DMS53 treated with DMSO at 0.1 percent for 48 hours (cell line): ENCODE results near the gene RASL12.

Experiments
- DNase-seq: peaks from one replicate; lab custom pipeline; 2025; ENCODE audit not compliant: unreplicated experiment; lab: John Stamatoyannopoulos, UW

The RASL12 gene

GRCh38 chr15:65057549-65057940 lies 10.2 kb downstream of the RASL12 start:
- no peak for DNase-seq

GRCh38 chr15:65056868-65057548 lies 10.8 kb downstream of the RASL12 start:
- DNase-seq: peak; percentile 8

GRCh38 chr15:65056106-65056505 lies 11.7 kb downstream of the RASL12 start:
- no peak for DNase-seq

- no peak for DNase-seq
Measured at GRCh38 chr15:65055201-65055870, 12.5 kb downstream of the RASL12 start.

- DNase-seq: peak; percentile 39
Measured at GRCh38 chr15:65054333-65055200, 13.2 kb downstream of the RASL12 start.

- DNase-seq: no peak
Measured at GRCh38 chr15:65052956-65053355, 14.8 kb downstream of the RASL12 start.

- no peak for DNase-seq
Measured at GRCh38 chr15:65051266-65051665, 16.5 kb downstream of the RASL12 start.

GRCh38 chr15:65050270-65050669 lies 17.5 kb downstream of the RASL12 start:
- DNase-seq: no peak

- DNase-seq: peak; percentile 84
Measured at GRCh38 chr15:65049418-65049840, 18.4 kb downstream of the RASL12 start.

- DNase-seq: no peak
Measured at GRCh38 chr15:65048241-65048640, 19.6 kb downstream of the RASL12 start.

- peak; percentile 86 for DNase-seq
Measured at GRCh38 chr15:65044724-65045481, 22.9 kb downstream of the RASL12 start, which contains the start of gene SLC51B. Gene SLC51B (plus strand): TSS chr15:65045387. CDS start chr15:65050005, 4,618 bp downstream.

GRCh38 chr15:65044218-65044617 lies 23.6 kb downstream of the RASL12 start:
- DNase-seq: peak; percentile 39

GRCh38 chr15:65042776-65043327 lies 24.9 kb downstream of the RASL12 start:
- DNase-seq: no peak

- DNase-seq: no peak
Measured at GRCh38 chr15:65041787-65042186, 26.0 kb downstream of the RASL12 start.

GRCh38 chr15:65040461-65040860 lies 27.3 kb downstream of the RASL12 start:
- no peak for DNase-seq

GRCh38 chr15:65038836-65039235 lies 29.0 kb downstream of the RASL12 start:
- no peak for DNase-seq

GRCh38 chr15:65038428-65038827 lies 29.4 kb downstream of the RASL12 start:
- no peak for DNase-seq

GRCh38 chr15:65037309-65037708 lies 30.5 kb downstream of the RASL12 start:
- DNase-seq: no peak

GRCh38 chr15:65034719-65035118 lies 33.1 kb downstream of the RASL12 start:
- DNase-seq: no peak

GRCh38 chr15:65033659-65034269 lies 34.0 kb downstream of the RASL12 start:
- peak; percentile 4 for DNase-seq
